Ovary (tissue), 3 donors: ENCODE results near the gene MYO15B.

Source experiments
- EP300 ChIP-seq: sonication (generic); formaldehyde crosslinking; IDR thresholded peaks from one replicate; pipeline ENCODE4 v1.6.1; 2017; ENCODE audit warnings: antibody characterized with exemption
- POLR2A ChIP-seq: fragments of 450-650 bp; IDR thresholded peaks from one replicate; pipeline ENCODE4 v1.6.1; 2017; ENCODE audit warnings: antibody characterized with exemption, mild to moderate bottlenecking, moderate library complexity
- TF ChIP-seq, protein P1 (sequence below), 3 donors: fragments of 450-650 bp in 2 of 3; fragments of 200-600 bp in 1 of 3; IDR thresholded peaks; one replicate each; pipeline versions ENCODE4 v1.5.1 to v1.8.0; 2016 to 2022; ENCODE audit warnings: antibody characterized with exemption in 3 of 3, mild to moderate bottlenecking in 1 of 3
- donor health status: DM: no; HTN: no; CAD: no.

DNA sequence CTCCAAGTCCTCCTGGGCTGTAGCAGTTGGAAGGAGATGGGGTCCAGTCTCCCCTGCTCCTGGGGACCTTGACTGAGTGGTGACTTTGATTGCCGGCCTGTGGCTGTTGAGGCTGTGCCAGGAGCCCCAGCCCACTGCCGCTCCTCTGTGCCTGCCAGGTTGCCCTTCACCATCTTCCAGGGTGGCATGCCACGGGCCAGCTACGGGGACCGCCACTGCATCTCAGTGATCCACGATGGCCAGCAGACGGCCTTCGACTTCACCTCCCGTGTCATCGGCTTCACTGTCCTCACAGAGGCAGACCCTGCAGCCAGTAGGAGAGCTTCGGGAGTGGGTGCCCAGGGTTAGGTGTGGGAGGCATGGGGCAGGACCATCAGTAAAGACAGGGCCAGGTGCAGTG is 23.4 kb upstream of the MYO15B start:
- TF ChIP-seq, protein P1, sequence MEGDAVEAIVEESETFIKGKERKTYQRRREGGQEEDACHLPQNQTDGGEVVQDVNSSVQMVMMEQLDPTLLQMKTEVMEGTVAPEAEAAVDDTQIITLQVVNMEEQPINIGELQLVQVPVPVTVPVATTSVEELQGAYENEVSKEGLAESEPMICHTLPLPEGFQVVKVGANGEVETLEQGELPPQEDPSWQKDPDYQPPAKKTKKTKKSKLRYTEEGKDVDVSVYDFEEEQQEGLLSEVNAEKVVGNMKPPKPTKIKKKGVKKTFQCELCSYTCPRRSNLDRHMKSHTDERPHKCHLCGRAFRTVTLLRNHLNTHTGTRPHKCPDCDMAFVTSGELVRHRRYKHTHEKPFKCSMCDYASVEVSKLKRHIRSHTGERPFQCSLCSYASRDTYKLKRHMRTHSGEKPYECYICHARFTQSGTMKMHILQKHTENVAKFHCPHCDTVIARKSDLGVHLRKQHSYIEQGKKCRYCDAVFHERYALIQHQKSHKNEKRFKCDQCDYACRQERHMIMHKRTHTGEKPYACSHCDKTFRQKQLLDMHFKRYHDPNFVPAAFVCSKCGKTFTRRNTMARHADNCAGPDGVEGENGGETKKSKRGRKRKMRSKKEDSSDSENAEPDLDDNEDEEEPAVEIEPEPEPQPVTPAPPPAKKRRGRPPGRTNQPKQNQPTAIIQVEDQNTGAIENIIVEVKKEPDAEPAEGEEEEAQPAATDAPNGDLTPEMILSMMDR (IDR thresholded peaks at IDR 0.05) = no peak
- TF ChIP-seq POLR2A = no peak
- no peak for TF ChIP-seq EP300
